Epithelial cell of prostate (primary cell): ENCODE measurements around the gene CNOT8.

Source experiments
- DNase-seq: peaks from one replicate; pipeline ENCODE4 v3.0.0-alpha.2; 2011; ENCODE audit warnings: low read depth, low spot score
- H3K27ac ChIP-seq: fragments of 450-650 bp; 2 replicates; pipeline ENCODE4 v1.5.1; 2017; ENCODE audit warnings: mild to moderate bottlenecking

Gene CNOT8

DNA sequence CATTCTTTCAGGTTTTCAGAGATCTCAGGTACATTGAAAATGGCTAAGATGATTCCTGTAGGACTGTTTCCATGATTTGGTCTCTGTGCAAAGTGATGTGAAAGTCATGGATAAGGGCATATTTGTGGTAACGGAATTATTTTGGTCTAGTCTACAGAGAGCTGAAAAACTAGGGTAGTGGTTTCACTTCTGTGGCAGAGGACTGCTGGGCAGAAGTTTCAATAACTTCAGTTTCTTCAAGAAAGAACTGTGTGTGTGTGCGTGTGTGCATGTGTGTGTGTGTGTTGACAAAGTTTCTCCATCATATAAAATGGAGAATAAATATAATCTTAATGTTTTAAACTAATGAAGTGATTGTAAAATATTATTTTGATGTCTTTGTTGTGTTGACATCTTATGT, 4.3 kb downstream of the CNOT8 start:
- DNase-seq, result no peak
- no peak overlapping the region for H3K27ac ChIP-seq

DNA sequence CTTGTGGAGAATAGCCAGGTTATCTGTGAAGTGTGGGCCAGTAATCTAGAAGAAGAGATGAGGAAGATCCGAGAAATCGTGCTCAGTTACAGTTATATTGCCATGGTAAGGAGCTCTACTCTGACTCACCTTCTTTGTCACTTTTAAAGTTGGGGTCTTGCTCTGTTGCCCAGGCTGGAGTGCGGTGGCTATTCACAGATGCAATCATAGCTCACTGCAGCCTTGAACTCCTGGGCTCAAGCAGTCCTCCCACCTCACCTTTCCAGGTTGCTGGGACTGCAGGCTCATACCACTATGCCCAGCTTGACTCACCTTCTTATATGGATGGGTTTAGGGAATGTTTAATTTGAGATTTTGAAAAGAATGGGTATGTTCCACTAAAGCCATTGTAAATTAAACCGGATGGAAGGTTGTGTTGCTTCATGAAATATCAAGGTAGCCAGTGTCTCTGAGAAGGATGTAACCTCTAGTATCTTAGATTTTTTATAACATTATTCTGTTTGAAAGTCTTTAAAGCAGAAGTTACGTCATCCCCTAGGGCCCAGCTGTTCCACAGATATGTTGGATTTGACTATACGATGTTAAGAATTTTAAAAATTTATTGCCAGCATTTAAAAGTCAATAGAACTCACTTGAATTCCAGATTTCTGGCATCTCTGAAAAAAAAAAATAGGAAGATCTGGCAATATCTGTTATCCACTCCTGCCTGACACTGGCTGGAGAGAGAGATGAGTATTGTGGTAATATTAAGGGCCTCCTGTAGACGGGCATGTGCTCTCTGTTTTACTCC, 5.1 kb downstream of the CNOT8 start:
- DNase-seq, result no peak
- H3K27ac ChIP-seq, result no peak overlapping the region

DNA sequence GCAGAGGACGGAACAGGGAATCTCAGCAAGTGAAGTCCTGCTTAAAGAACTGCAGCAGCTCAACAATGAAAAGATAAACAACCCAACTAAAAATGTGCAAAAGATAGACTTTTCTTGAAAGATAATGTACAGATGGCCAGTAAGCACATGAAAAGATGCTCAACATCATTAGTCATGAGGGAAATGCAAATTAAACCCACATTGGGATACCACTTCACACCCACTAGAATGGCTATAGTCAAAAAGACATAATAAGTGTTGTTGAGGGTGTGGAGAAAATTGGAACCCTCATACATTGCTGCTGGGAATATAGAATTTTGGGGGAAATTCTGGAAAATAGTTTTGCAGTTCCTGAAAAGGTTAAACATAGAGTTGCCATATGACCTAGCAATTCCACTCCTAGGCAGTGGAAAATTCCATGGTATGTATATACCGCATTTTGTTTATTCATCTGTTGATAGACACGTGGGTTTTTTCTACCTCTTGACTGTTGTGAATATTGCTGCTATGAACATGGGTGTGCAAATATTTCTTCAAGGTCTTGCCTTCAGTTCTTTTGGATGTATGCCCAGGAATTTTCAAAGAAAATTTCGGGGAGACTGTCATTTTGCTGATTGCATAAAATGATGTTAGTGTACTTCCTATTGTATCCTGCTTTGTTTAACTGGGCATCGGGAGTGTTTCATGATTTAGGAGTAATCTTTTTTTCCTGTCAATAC, 7.2 kb downstream of the CNOT8 start:
- H3K27ac ChIP-seq, result no peak overlapping the region
- DNase-seq, result no peak

- no peak overlapping the region for H3K27ac ChIP-seq
- no peak for DNase-seq
Observed at GRCh38 chr5:154866841-154867240, 8.4 kb downstream of the CNOT8 start.

DNA sequence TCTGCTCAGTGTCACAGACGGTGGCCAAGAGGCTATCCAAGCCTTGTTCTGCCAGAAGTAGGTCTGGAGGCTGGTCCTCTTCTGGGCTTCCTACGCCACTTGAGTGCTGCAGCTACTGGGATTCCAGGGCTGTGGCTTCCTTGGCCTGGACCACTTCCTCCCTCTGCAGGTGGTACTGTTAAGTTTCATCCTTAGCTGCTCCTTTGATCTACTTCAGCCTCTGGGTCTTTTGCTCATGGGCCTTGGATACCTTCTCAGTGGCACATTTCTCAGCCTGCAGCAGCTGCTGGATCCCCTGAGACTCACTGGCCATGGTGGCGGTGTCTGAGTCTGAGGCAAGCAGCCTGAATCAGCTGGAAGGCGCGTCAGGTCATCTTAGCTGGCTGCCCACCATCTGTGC, 10.3 kb downstream of the CNOT8 start:
- DNase-seq, result no peak
- H3K27ac ChIP-seq, result no peak overlapping the region

DNA sequence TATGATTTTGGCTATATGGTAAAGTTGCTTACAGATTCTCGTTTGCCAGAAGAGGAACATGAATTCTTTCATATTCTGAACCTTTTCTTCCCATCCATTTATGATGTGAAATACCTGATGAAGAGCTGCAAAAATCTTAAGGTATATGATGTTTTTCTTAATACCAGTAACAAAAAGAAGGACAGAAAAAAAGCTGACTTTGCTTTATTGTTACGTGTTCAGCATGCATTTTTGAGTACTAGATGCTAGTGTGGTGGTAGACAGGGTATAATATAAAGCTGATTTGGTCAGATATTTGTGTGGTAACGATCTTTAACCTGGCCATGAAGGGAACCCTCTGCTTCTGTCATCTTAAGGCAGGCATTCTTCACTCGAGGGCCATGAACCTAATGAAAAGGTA, 13.3 kb downstream of the CNOT8 start:
- H3K27ac ChIP-seq, result no peak overlapping the region
- no peak for DNase-seq

DNA sequence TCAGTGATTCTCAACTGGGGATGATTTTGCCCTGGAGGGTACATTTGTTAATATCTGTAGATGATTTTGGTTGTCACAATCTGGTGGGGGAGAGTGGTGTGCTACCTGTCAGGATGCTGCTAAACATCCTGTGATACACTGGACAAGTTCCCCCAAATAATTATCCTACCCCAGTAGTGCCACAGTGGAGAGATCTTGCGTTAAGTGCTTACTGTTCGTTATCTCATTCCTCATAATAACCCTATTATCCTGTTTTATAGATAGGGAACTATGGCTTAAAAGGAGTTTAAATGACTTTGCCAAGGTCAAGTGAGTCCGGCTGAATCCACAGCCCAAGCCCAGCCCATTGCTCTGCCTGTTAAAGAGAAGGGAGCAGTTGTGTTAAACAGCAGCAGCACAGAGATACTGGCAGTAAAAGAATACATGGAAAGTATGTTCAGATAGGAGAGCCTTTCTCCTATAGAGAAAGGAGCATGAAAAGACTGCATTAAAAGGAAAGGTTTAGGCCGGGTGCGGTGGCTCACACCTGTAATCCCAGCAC, 15.4 kb downstream of the CNOT8 start:
- no peak overlapping the region for H3K27ac ChIP-seq
- DNase-seq, result no peak

- DNase-seq, result no peak
- H3K27ac ChIP-seq, result no peak overlapping the region
Observed at GRCh38 chr5:154878642-154879335, 20.4 kb downstream of the CNOT8 start.

- no peak for DNase-seq
- H3K27ac ChIP-seq, result no peak overlapping the region
Observed at GRCh38 chr5:154881986-154882385, 23.6 kb downstream of the CNOT8 start.

DNA sequence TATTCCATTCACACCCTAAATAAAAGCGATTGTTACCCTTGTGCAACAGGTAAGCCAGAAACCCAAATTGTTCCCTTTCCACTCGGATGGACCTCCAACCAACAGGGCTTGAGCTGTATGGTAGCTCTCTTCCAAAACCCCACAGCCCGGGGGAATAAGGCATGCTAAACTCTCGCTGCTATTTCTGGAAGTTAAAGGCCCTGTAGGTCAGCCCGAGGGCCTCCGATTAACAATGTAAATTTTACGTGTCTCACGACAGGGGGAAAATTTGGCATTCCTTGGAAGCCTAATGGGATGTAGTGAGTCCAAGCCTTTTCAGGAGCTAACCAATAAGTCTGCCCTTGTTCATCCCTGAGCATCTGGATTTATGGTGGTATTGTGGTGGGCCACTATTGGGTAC, 26.0 kb downstream of the CNOT8 start:
- no peak overlapping the region for H3K27ac ChIP-seq
- DNase-seq, result no peak

GRCh38 chr5:154885439-154885838, 27.0 kb downstream of the CNOT8 start:
- no peak for DNase-seq

GRCh38 chr5:154892369-154892771, 33.9 kb downstream of the CNOT8 start:
- DNase-seq, result no peak
- H3K27ac ChIP-seq, result no peak overlapping the region

More at GRCh38 chr5:154885439-154885838, 27.0 kb downstream of the CNOT8 start:
- H3K27ac ChIP-seq, result no peak overlapping the region

DNA sequence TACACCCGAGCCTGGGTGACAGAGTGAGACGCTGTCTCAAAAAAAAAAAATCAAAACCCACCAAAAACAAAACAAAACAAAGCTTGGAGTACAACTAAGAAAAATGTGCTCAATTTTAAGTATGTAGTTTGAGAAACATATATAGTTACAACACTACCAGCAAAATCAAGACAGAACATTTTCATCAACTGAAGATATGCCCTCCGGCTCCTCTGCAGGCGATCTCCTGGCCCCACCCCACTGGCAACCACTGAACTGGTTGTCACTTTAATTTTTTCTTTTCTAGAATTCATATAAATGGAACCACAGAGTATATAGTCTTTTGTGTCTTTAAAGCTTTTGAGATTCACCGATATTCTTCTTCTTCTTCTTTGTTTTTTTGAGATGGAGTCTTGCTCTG, 35.0 kb downstream of the CNOT8 start:
- DNase-seq, result no peak
- H3K27ac ChIP-seq, result no peak overlapping the region

DNA sequence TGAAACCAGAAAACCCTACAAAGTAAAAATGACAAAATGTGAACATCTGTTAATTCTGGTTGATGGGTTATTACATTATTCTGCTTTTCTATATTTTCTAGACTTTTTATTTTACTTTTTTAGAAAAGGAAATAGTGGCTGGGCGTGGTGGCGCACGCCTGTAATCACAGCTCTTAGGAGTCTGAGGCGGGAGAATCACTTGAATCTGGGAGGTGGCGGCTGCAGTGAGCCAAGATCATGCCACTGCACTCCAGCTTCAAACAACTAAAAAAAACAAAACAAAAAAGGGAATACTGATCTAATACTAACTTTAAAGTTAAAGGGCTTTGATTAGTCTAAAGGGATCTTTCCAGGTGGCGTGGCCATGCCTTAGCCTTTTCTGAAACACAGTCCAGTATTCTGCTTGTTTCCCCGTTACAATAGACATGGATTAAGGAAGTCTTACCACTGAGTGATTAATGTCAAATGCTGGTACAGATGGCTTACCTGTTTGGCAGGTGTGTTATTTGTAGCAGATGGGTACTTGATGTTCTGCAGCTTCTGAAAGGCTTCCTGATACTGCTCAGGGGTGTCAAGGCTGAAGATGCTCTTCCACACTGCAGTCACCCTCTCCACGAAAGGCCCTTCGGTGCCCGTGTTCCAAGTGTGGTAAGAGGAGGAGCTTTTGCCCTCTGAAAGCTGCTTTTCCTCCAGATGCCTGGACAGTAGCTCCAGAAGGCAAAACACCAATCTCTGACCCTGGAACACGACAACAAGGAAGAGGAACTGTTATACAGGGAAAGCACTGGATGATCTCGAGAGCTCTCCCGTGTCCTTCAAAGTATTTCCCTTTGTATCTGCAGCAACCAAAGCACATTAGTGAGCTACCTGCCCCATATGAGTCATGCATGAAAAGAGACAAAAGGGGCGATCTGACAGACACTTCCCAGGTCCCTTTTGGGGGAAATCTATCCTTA, 37.5 kb downstream of the CNOT8 start:
- no peak overlapping the region for H3K27ac ChIP-seq
- no peak for DNase-seq

GRCh38 chr5:154896562-154897165, 38.2 kb downstream of the CNOT8 start:
- no peak for DNase-seq
- H3K27ac ChIP-seq, result no peak overlapping the region

- no peak overlapping the region for H3K27ac ChIP-seq
- no peak for DNase-seq
Observed at GRCh38 chr5:154898210-154898609, 39.8 kb downstream of the CNOT8 start.

DNA sequence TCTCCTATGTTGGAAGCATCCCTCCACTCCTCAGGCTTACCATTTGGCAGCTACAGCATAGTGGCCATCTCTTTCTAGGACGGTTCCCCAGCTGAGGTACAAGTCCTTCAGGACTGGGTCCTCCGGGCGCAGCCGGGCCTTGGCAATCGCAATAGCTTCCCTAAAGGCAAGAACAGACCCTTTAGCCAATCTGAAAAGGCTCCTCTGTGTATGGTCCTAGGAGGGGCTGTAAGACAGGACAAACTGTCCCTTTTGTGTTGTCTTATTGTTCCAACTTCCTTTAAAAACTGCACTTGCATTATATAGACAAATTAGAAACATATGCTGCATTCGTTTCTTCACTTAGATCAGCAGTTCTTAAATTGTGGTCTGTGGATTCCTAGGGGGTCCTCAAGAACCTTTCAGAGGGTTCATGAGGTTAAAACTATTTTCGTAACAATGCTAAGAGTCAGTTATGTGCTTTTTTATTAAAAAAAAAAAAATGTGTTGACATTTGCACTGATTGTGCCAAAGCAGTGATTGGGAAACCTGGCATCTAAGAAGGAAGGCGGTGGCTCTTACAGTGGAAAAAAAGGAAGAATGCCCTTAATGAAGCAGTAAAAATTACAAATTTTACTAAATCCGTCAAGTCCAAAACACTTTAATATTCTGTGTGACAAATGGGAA, 40.9 kb downstream of the CNOT8 start:
- no peak for DNase-seq
- H3K27ac ChIP-seq, result no peak overlapping the region

DNA sequence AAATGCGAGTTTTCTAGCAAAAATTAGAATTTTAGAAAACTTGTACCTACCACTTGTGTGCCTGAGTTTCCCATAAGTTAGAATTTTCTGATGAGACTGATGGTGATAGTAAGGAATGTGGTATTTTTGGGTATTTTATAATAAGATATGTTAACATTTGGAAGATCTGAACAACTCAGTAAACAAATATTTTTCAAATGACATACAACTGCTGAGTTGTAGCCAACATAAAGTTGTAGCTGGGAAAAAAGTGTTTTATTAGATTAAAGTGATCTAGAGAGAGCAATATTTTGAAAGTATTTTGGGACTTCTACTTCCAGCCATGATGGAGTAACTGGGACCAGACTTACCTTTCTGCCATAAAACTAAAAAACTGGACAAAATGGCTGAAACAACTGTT, 41.6 kb downstream of the CNOT8 start:
- DNase-seq, result no peak
- no peak overlapping the region for H3K27ac ChIP-seq

- no peak for DNase-seq
- H3K27ac ChIP-seq, result no peak overlapping the region
Observed at GRCh38 chr5:154901276-154901675, 42.8 kb downstream of the CNOT8 start.
